Breast epithelium (tissue), 3 donors: ENCODE results near the gene KBTBD13.

Experiments used
- POLR2A ChIP-seq: fragments of 450-650 bp; IDR thresholded peaks from one replicate; pipeline ENCODE4 v1.6.1; 2016; ENCODE audit warnings: antibody characterized with exemption, mild to moderate bottlenecking, moderate library complexity
- POLR2AphosphoS5 ChIP-seq, 3 donors: sonication (generic); formaldehyde crosslinking; IDR thresholded peaks; one replicate each; pipeline ENCODE4 v1.6.1; 2017; ENCODE audit warnings: antibody characterized with exemption in 3 of 3
- TF ChIP-seq, protein P1 (sequence below), 3 donors: fragments of 450-650 bp; IDR thresholded peaks; one replicate each; pipeline ENCODE4 v1.5.1; 2016 to 2017; ENCODE audit warnings: antibody characterized with exemption in 3 of 3, mild to moderate bottlenecking in 3 of 3, moderate library complexity in 3 of 3

- TF ChIP-seq, protein P1, sequence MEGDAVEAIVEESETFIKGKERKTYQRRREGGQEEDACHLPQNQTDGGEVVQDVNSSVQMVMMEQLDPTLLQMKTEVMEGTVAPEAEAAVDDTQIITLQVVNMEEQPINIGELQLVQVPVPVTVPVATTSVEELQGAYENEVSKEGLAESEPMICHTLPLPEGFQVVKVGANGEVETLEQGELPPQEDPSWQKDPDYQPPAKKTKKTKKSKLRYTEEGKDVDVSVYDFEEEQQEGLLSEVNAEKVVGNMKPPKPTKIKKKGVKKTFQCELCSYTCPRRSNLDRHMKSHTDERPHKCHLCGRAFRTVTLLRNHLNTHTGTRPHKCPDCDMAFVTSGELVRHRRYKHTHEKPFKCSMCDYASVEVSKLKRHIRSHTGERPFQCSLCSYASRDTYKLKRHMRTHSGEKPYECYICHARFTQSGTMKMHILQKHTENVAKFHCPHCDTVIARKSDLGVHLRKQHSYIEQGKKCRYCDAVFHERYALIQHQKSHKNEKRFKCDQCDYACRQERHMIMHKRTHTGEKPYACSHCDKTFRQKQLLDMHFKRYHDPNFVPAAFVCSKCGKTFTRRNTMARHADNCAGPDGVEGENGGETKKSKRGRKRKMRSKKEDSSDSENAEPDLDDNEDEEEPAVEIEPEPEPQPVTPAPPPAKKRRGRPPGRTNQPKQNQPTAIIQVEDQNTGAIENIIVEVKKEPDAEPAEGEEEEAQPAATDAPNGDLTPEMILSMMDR (IDR thresholded peaks at IDR 0.05), result no peak
- TF ChIP-seq POLR2AphosphoS5 (IDR thresholded peaks at IDR 0.05), result no peak
- no peak for TF ChIP-seq POLR2A
These were observed 17.9 kb upstream of the KBTBD13 start for GRCh38 chr15:65058394-65059368.
